GM10266 (cell line): ENCODE data around the gene FCSK.

ENCODE experiments used
- DNase-seq: peaks from one replicate; pipeline ENCODE4 v3.0.0; 2012; ENCODE audit errors: extremely low spot score
- CTCF ChIP-seq: IDR thresholded peaks from 2 replicates; pipeline ENCODE4 v1.5.1; 2012; ENCODE audit warnings: mild to moderate bottlenecking, low read depth; ENCODE audit not compliant: control insufficient read depth, insufficient read depth; ENCODE audit errors: missing control alignments

FCSK gene

GRCh38 chr16:70418274-70418992, 36.0 kb upstream of the FCSK start:
- no peak for DNase-seq
- TF ChIP-seq CTCF: no peak

GRCh38 chr16:70418993-70419318, 35.4 kb upstream of the FCSK start:
- DNase-seq: no peak
- TF ChIP-seq CTCF: no peak

- TF ChIP-seq CTCF: no peak
- DNase-seq: no peak
Measured at GRCh38 chr16:70419384-70420327, 34.7 kb upstream of the FCSK start.

- TF ChIP-seq CTCF: no peak
- no peak for DNase-seq
Measured at GRCh38 chr16:70421014-70421413, 33.4 kb upstream of the FCSK start.

GRCh38 chr16:70421473-70422311, 32.7 kb upstream of the FCSK start:
- no peak for DNase-seq
- no peak for TF ChIP-seq CTCF

GRCh38 chr16:70422543-70422942, 31.9 kb upstream of the FCSK start:
- no peak for TF ChIP-seq CTCF
- DNase-seq: no peak
